OCI-LY7 (cell line): Measurements from ENCODE around the gene DUOX2. TPM values are rescaled to one million over a fixed set of nuclear protein-coding genes. Genes with fewer than 3 reads are reported as not detected.

Source experiments
- BruUV-seq: library from RNA; stranded (reverse); fragments of 400-500 nt; replicated peaks from 2 replicates; lab custom pipeline; 2021; lab: Mats Ljungman, UMichigan
- CTCF ChIA-PET: fragments of 300-600 bp; sonication (Branson Sonifier 250); formaldehyde crosslinking; loops from one replicate; lab custom pipeline; 2022; ENCODE audit warnings: antibody characterized with exemption; ENCODE audit not compliant: unreplicated experiment; lab: Charles Lee
- POLR2A ChIA-PET: fragments of 300-600 bp; sonication (Branson Sonifier 250); formaldehyde crosslinking; loops from one replicate; lab custom pipeline; 2022; ENCODE audit warnings: antibody characterized with exemption; lab: Charles Lee
- DNase-seq: peaks from one replicate; pipeline ENCODE4 v3.0.0-alpha.2; 2015; ENCODE audit warnings: low spot score
- H2AFZ ChIP-seq: fragments of 200-600 bp; sonication (generic), shearing (Covaris generic); 2 replicates; pipeline ENCODE4 v1.6.1; 2014; ENCODE audit warnings: mild to moderate bottlenecking, antibody characterized with exemption, low read length, moderate library complexity
- H3K27ac ChIP-seq: fragments of 200-600 bp; sonication (generic); 2 replicates; pipeline ENCODE4 v1.5.1; 2014; ENCODE audit warnings: mixed run types, low read depth, mild to moderate bottlenecking, moderate library complexity, low read length, inconsistent platforms; ENCODE audit not compliant: poor library complexity, severe bottlenecking
- H3K36me3 ChIP-seq: fragments of 200-600 bp; sonication (generic); 2 replicates; pipeline ENCODE4 v1.6.1; 2014; ENCODE audit warnings: mild to moderate bottlenecking, antibody characterized with exemption, low read length, moderate library complexity, mixed read lengths; ENCODE audit not compliant: insufficient read depth
- H3K4me1 ChIP-seq: fragments of 200-600 bp; sonication (generic); 2 replicates; pipeline ENCODE4 v1.5.1; 2014; ENCODE audit warnings: mild to moderate bottlenecking, low read length; ENCODE audit not compliant: insufficient read depth, poor library complexity, severe bottlenecking
- H3K4me2 ChIP-seq: fragments of 200-600 bp; sonication (generic); 2 replicates; pipeline ENCODE4 v1.6.1; 2014; ENCODE audit warnings: mild to moderate bottlenecking, low read length
- H3K4me3 ChIP-seq: fragments of 200-600 bp; sonication (generic); 2 replicates; pipeline ENCODE4 v1.5.1; 2014; ENCODE audit warnings: mild to moderate bottlenecking, low read depth, low read length; ENCODE audit not compliant: poor library complexity, severe bottlenecking
- H3K79me2 ChIP-seq: fragments of 200-600 bp; sonication (generic); 2 replicates; pipeline ENCODE4 v1.6.1; 2016; ENCODE audit warnings: low read depth, mild to moderate bottlenecking, low read length, moderate library complexity, mixed read lengths; ENCODE audit not compliant: insufficient read depth
- H3K9me2 ChIP-seq: fragments of 200-600 bp; sonication (generic); 2 replicates; pipeline ENCODE4 v1.6.1; 2016; ENCODE audit warnings: mild to moderate bottlenecking, low read length, mixed read lengths; ENCODE audit not compliant: insufficient read depth
- H3K9me3 ChIP-seq: fragments of 200-600 bp; sonication (generic); 2 replicates; pipeline ENCODE4 v1.6.1; 2014; ENCODE audit warnings: mild to moderate bottlenecking, mixed run types, low read length, mixed read lengths
- H4K20me1 ChIP-seq: fragments of 200-600 bp; sonication (generic); 2 replicates; pipeline ENCODE4 v1.6.1; 2014; ENCODE audit warnings: mild to moderate bottlenecking, antibody characterized with exemption, low read length, moderate library complexity, mixed read lengths; ENCODE audit not compliant: insufficient read depth
- EZH2phosphoT487 ChIP-seq: fragments of 200-600 bp; sonication (generic); IDR thresholded peaks from 2 replicates; pipeline ENCODE4 v1.6.1; 2018; ENCODE audit warnings: low read depth, borderline replicate concordance, mild to moderate bottlenecking, mixed run types, antibody characterized with exemption, low read length, moderate library complexity, mixed read lengths
- intact Hi-C: fragments of 100-400 bp; cut with micrococcal nuclease; formaldehyde crosslinking; loops from one replicate; pipeline ENCODE4 v1.10.0; 2022; ENCODE audit not compliant: unreplicated experiment
- total RNA-seq, 2 experiments: library from RNA; depleted of rRNA in 1 of 2; stranded (reverse); fragments of >200 nt in 1 of 2; shearing (Covaris generic) in 1 of 2; gene quantifications; 2 replicates each; pipeline ENCODE4 v1.2.3, GENCODE V29; 2014 to 2022
- TF ChIP-seq, protein P1 (sequence below): fragments of 200-600 bp; sonication (generic); conservative IDR thresholded peaks from 2 replicates; pipeline ENCODE4 v1.5.1; 2014; ENCODE audit warnings: mild to moderate bottlenecking, antibody characterized with exemption, low read length, moderate library complexity, mixed read lengths

The DUOX2 gene
- total RNA-seq, 2 experiments from 2014 or later = 0.03 to 0.06 TPM

- ChIA-PET CTCF (no interaction called here), POLR2A (no interaction called here)
- no peaks in the 10 kb centered on the region for H4K20me1 ChIP-seq
These were observed 29.1 kb upstream of the DUOX2 start for GRCh38 chr15:45143056-45143455.

GRCh38 chr15:45141386-45141785 is 27.4 kb upstream of the DUOX2 start:
- Histone ChIP-seq H3K36me3 (no peaks in the 10 kb centered on the region), H3K4me2 (no peak overlapping the region), H3K9me3 (no peaks in the 10 kb centered on the region), H3K4me3 (no peak overlapping the region), H4K20me1 (no peaks in the 10 kb centered on the region), H3K4me1 (no peaks in the 10 kb centered on the region), H3K9me2 (no peaks in the 10 kb centered on the region), H3K27ac (no peak overlapping the region), H3K79me2 (no peaks in the 10 kb centered on the region), H2AFZ (no peak overlapping the region)
- ChIA-PET POLR2A (no interaction called here), CTCF (no interaction called here)
- intact Hi-C loops = no loop called here
- DNase-seq = no peak
- no TSS peak for BruUV-seq
- TF ChIP-seq EZH2phosphoT487 = no peak
- TF ChIP-seq, protein P1, sequence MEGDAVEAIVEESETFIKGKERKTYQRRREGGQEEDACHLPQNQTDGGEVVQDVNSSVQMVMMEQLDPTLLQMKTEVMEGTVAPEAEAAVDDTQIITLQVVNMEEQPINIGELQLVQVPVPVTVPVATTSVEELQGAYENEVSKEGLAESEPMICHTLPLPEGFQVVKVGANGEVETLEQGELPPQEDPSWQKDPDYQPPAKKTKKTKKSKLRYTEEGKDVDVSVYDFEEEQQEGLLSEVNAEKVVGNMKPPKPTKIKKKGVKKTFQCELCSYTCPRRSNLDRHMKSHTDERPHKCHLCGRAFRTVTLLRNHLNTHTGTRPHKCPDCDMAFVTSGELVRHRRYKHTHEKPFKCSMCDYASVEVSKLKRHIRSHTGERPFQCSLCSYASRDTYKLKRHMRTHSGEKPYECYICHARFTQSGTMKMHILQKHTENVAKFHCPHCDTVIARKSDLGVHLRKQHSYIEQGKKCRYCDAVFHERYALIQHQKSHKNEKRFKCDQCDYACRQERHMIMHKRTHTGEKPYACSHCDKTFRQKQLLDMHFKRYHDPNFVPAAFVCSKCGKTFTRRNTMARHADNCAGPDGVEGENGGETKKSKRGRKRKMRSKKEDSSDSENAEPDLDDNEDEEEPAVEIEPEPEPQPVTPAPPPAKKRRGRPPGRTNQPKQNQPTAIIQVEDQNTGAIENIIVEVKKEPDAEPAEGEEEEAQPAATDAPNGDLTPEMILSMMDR = no peak

More at GRCh38 chr15:45143056-45143455, 29.1 kb upstream of the DUOX2 start:
- H3K79me2 ChIP-seq = no peaks in the 10 kb centered on the region
- no peak for DNase-seq
- TF ChIP-seq, protein P1 = no peak
- no peak for TF ChIP-seq EZH2phosphoT487
- no peaks in the 10 kb centered on the region for H3K9me2 ChIP-seq
- H3K4me1 ChIP-seq = no peaks in the 10 kb centered on the region
- H3K27ac ChIP-seq = no peak overlapping the region
- H3K4me3 ChIP-seq = no peak overlapping the region
- intact Hi-C loops = no loop called here
- no peak overlapping the region for H2AFZ ChIP-seq
- H3K9me3 ChIP-seq = no peaks in the 10 kb centered on the region
- no TSS peak for BruUV-seq
- no peaks in the 10 kb centered on the region for H3K36me3 ChIP-seq
- H3K4me2 ChIP-seq = no peak overlapping the region

DNA sequence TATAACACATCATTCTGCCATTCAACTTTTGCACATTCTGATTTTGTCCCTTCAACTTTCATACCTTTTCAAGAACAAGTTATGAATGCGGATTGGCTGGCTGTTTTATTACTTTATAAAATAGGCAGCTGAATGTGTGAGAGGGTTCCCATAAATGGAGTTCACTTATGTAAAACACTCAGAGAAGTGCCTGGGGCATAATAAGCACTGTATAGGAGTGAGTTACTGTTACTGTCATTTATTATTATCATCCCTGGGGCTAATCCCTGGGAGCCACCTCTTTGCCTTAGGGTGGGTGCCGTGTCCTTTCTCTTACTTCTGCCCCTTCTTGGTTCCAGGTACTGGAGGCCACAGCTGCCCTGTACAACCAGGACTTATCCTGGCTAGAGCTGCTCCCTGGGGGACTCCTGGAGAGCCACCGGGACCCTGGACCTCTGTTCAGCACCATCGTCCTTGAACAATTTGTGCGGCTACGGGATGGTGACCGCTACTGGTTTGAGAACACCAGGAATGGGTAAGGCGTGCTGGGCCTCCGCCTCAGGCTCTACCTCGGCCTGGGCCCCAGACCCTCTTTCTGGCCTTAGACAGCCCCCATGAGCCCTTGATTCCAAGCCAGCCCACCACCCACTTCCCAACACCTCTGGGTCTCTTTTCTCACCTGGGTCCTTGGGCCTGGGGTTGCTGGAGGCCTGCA is 26.7 kb upstream of the DUOX2 start:
- Histone ChIP-seq H3K9me3 (no peaks in the 10 kb centered on the region), H3K27ac (no peak overlapping the region), H3K4me3 (no peak overlapping the region), H2AFZ (no peak overlapping the region), H3K4me1 (no peaks in the 10 kb centered on the region), H3K79me2 (no peaks in the 10 kb centered on the region), H4K20me1 (no peaks in the 10 kb centered on the region), H3K9me2 (no peaks in the 10 kb centered on the region), H3K4me2 (no peak overlapping the region), H3K36me3 (no peaks in the 10 kb centered on the region)
- no peak for TF ChIP-seq EZH2phosphoT487
- TF ChIP-seq, protein P1 = no peak
- CTCF ChIA-PET = no interaction called here
- BruUV-seq = no TSS peak
- DNase-seq = no peak
- intact Hi-C loops = no loop called here
- POLR2A ChIA-PET = no interaction called here
